GM23248 (cell line): ENCODE results near the gene CACNB2. TPM values are rescaled to one million over a fixed set of nuclear protein-coding genes. Genes with fewer than 3 reads are reported as not detected.

ENCODE experiments used
- DNase-seq: peaks from one replicate; pipeline ENCODE4 v3.0.0-alpha.2; 2015
- H2AFZ ChIP-seq: fragments of 200-600 bp; sonication (generic); 2 replicates; pipeline ENCODE4 v1.6.1; 2016; ENCODE audit warnings: antibody characterized with exemption
- H3F3A ChIP-seq: fragments of 200-600 bp; sonication (generic); 2 replicates; pipeline ENCODE4 v1.6.1; 2016; ENCODE audit warnings: mild to moderate bottlenecking, antibody characterized with exemption, mixed run types; ENCODE audit not compliant: insufficient read depth
- H3K27ac ChIP-seq: fragments of 200-600 bp; sonication (generic); 2 replicates; pipeline ENCODE4 v1.5.1; 2016; ENCODE audit warnings: mild to moderate bottlenecking
- H3K27me3 ChIP-seq: fragments of 200-600 bp; sonication (generic); replicated peaks from 2 replicates; pipeline ENCODE4 v1.6.1; 2016; ENCODE audit warnings: mild to moderate bottlenecking; ENCODE audit not compliant: insufficient read depth
- H3K36me3 ChIP-seq: fragments of 200-600 bp; sonication (generic); 2 replicates; pipeline ENCODE4 v1.6.1; 2016; ENCODE audit warnings: low read depth, mild to moderate bottlenecking
- H3K4me1 ChIP-seq: fragments of 200-600 bp; sonication (generic); 2 replicates; pipeline ENCODE4 v1.6.1; 2016; ENCODE audit warnings: mild to moderate bottlenecking; ENCODE audit not compliant: insufficient read depth
- H3K4me2 ChIP-seq: fragments of 200-600 bp; sonication (generic); one replicate; pipeline ENCODE4 v1.6.1; 2016; ENCODE audit warnings: mild to moderate bottlenecking; ENCODE audit not compliant: unreplicated experiment
- H3K4me3 ChIP-seq: fragments of 200-600 bp; sonication (generic); 2 replicates; pipeline ENCODE4 v1.5.1; 2016; ENCODE audit warnings: mild to moderate bottlenecking
- H3K79me2 ChIP-seq: fragments of 200-600 bp; sonication (generic); 2 replicates; pipeline ENCODE4 v1.6.1; 2016; ENCODE audit warnings: mild to moderate bottlenecking; ENCODE audit not compliant: insufficient read depth
- H3K9ac ChIP-seq: fragments of 200-600 bp; sonication (generic); 2 replicates; pipeline ENCODE4 v1.6.1; 2016; ENCODE audit warnings: mild to moderate bottlenecking
- H3K9me2 ChIP-seq: fragments of 200-600 bp; sonication (generic); 2 replicates; pipeline ENCODE4 v1.6.1; 2016; ENCODE audit warnings: mixed run types, mild to moderate bottlenecking, moderate library complexity; ENCODE audit not compliant: insufficient read depth
- H3K9me3 ChIP-seq: fragments of 200-600 bp; sonication (generic); one replicate; pipeline ENCODE4 v1.6.1; 2017; ENCODE audit warnings: low read depth
- H4K20me1 ChIP-seq: fragments of 200-600 bp; sonication (generic); 2 replicates; pipeline ENCODE4 v1.6.0; 2016; ENCODE audit not compliant: insufficient read depth
- EZH2 ChIP-seq: fragments of 200-600 bp; sonication (generic); IDR thresholded peaks from 2 replicates; pipeline ENCODE4 v1.6.1; 2018; ENCODE audit warnings: antibody characterized with exemption, mild to moderate bottlenecking; ENCODE audit not compliant: insufficient read depth, poor library complexity, severe bottlenecking
- EZH2phosphoT487 ChIP-seq: fragments of 200-600 bp; sonication (generic); IDR thresholded peaks from 2 replicates; pipeline ENCODE4 v1.6.1; 2018; ENCODE audit warnings: antibody characterized with exemption, moderate library complexity, mild to moderate bottlenecking, low read depth; ENCODE audit not compliant: insufficient read depth
- WGBS, 2 experiments: methylation state at CpG; one replicate each; pipeline ENCODE4 v1.1.6; 2015 to 2017; ENCODE audit warnings: low lambda C conversion rate in 2 of 2, low coverage in 1 of 2; ENCODE audit errors: missing lambda C conversion rate in 2 of 2; 5-methylcytosine and 5-hydroxymethylcytosine counted together
- in situ Hi-C: fragments of 300-500 bp; cut with MboI; formaldehyde crosslinking; loops from 2 replicates; pipeline ENCODE4 v1.15.0; 2020
- polyA plus RNA-seq: library from polyadenylated mRNA; unstranded; fragments of >200 nt; fragmentation: Nextera tagmentation; extraction: Ambion mirVana; gene quantifications from 2 replicates; pipeline ENCODE4 v1.2.1, GENCODE V29; 2016
- total RNA-seq: library from RNA; depleted of rRNA; stranded (reverse); fragments of >200 nt; shearing (Covaris generic); gene quantifications from 2 replicates; pipeline ENCODE4 v1.2.3, GENCODE V29; 2014

The CACNB2 gene
- total and polyA plus RNA-seq, 2 experiments from 2014 or later, result 0.31 to 0.32 TPM

DNA sequence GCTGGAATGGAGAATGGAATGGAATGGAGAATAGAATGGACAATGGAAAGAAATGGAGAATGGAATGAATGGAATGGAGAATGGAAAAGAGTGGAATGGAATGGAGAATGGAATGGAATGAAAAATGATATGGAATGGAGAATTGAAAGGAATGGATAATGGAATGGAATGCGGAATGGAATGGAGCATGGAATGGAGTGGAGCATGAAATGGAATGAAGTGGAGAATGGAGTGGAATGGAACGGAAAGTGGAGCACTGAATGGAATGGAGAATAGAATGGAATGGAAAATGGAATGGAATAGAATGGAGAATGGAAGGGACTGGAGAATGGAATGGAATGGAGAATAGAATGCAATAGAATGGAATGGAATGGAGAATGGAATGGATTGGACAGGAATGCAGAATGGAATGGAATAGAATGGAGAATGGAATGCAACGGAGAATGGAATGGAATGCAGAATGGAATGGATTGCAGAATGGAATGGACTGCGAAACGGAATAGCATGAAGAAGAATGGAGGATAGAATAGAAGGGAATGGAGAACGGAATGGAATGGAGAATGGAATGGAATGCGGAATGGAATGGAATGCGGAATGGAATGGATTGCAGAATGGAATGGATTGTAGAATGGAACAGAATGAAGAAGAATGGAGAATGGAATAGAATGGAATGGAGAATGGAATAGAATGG, 421.8 kb downstream of the CACNB2 start:
- H3K9me3 ChIP-seq, result no peaks in the 10 kb centered on the region
- H3K79me2 ChIP-seq, result no peaks in the 10 kb centered on the region
- H3K27me3 ChIP-seq, result no peaks in the 10 kb centered on the region
- no peaks in the 10 kb centered on the region; the same call in 1 of the 2 replicates for H3K36me3 ChIP-seq
- no peaks in the 10 kb centered on the region for H4K20me1 ChIP-seq
- H3K9ac ChIP-seq, result no peak overlapping the region
- H3K4me3 ChIP-seq, result no peak overlapping the region
- H2AFZ ChIP-seq, result no peak overlapping the region
- DNase-seq, result no peak
- H3K4me2 ChIP-seq, result no peak overlapping the region
- in situ Hi-C loops, result no loop called here
- 94 to 96% methylated on average over 8 of the region's 8 CpGs for WGBS, 2 experiments
- H3K9me2 ChIP-seq, result 0 out of 2 replicates have a peak, but pooled peaks cover 3% of the 10 kb centered on the region
- no peaks in the 10 kb centered on the region for H3K4me1 ChIP-seq
- no peaks in the 10 kb centered on the region; the same call in 1 of the 2 replicates for H3F3A ChIP-seq
- TF ChIP-seq EZH2, result no peak
- TF ChIP-seq EZH2phosphoT487, result no peak
- no peak overlapping the region for H3K27ac ChIP-seq

DNA sequence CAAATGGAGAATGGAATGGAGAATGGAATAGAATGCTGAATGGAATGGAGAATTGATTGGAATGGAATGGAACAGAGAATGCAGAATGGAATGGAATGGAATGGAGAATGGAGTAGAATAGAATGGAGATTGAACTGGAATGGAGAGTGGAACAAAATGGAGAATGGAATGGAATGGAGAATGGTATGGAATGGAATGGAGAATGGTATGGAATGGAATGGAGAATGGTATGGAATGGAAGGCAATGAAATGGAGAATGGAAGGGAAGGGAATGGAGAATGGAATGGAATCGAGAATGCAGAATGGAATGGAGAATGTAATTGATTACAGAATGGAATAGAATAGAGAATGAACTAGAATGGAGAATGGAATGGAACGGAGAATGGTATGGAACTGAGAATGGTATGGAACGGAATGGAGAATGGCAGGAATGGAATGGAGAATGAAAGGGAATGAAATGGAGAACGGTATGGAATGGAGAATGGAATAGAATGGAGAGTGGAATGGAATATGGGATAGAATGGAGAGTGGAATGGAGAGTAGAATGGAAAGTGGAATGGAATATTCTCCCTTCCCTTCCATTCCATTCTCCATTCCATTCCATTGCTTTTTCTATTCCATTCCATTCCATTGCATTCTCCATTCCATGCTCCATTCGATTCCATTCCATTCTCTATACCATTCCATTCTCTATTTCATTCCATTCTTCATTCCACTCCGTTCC, 422.9 kb downstream of the CACNB2 start:
- H3K27ac ChIP-seq, result no peak overlapping the region
- DNase-seq, result no peak
- no peaks in the 10 kb centered on the region; the same call in 1 of the 2 replicates for H3K36me3 ChIP-seq
- no peaks in the 10 kb centered on the region for H3K9me3 ChIP-seq
- H3K79me2 ChIP-seq, result no peaks in the 10 kb centered on the region
- H3F3A ChIP-seq, result peaks cover 6% of the 10 kb centered on the region; the same call in 1 of the 2 replicates
- in situ Hi-C loops, result no loop called here
- H2AFZ ChIP-seq, result no peak overlapping the region
- H4K20me1 ChIP-seq, result no peaks in the 10 kb centered on the region
- H3K4me2 ChIP-seq, result no peak overlapping the region
- no peak overlapping the region for H3K4me3 ChIP-seq
- no peak for TF ChIP-seq EZH2phosphoT487
- no peak overlapping the region for H3K9ac ChIP-seq
- no peaks in the 10 kb centered on the region for H3K4me1 ChIP-seq
- H3K9me2 ChIP-seq, result peaks cover 4% of the 10 kb centered on the region; the same call in 1 of the 2 replicates
- 97% methylated on average over 6 of the region's 6 CpGs for WGBS, 2 experiments
- H3K27me3 ChIP-seq, result no peaks in the 10 kb centered on the region

DNA sequence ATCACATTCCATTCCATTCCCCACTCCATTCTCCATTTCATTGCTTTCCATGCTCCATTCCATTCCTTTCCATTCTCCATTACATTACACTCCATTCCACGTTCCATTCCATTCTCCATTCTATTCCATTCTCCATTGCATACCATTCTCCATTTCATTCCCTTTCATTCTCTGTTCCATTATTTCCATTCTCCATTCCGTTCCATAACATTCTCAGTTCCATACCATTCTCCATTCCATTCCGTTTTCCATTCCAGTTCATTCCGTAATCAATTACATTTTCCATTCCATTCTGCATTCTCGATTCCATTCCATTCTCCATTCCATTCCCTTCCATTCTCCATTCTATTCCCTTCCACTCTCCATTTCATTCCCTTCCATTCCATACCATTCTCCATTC, 424.8 kb downstream of the CACNB2 start:
- no peak overlapping the region for H3K4me2 ChIP-seq
- DNase-seq, result no peak
- H3K9me2 ChIP-seq, result peaks cover 10% of the 10 kb centered on the region; the same call in 1 of the 2 replicates
- H3K9ac ChIP-seq, result no peak overlapping the region
- no peak overlapping the region for H2AFZ ChIP-seq
- H3K27ac ChIP-seq, result no peak overlapping the region
- no peaks in the 10 kb centered on the region for H4K20me1 ChIP-seq
- H3K4me3 ChIP-seq, result no peak overlapping the region
- TF ChIP-seq EZH2phosphoT487 (no peak), EZH2 (no peak)
- in situ Hi-C loops, result no loop called here
- peaks cover 6% of the 10 kb centered on the region; the same call in 1 of the 2 replicates for H3F3A ChIP-seq
- WGBS, 2 experiments, result 95% methylated on average over 5 of the region's 5 CpGs
- no peaks in the 10 kb centered on the region; the same call in 1 of the 2 replicates for H3K36me3 ChIP-seq
- no peaks in the 10 kb centered on the region for H3K79me2 ChIP-seq
- H3K27me3 ChIP-seq, result no peaks in the 10 kb centered on the region
- no peaks in the 10 kb centered on the region for H3K4me1 ChIP-seq
- H3K9me3 ChIP-seq, result no peaks in the 10 kb centered on the region

- H3K27me3 ChIP-seq, result no peaks in the 10 kb centered on the region
- H3K79me2 ChIP-seq, result no peaks in the 10 kb centered on the region
- no peak overlapping the region for H3K4me2 ChIP-seq
- no peaks in the 10 kb centered on the region for H3K9me3 ChIP-seq
- no peaks in the 10 kb centered on the region for H3K4me1 ChIP-seq
- no peak overlapping the region for H3K27ac ChIP-seq
- H4K20me1 ChIP-seq, result no peaks in the 10 kb centered on the region
- in situ Hi-C loops, result no loop called here
- H3K4me3 ChIP-seq, result no peak overlapping the region
- H3K9ac ChIP-seq, result no peak overlapping the region
- no peak overlapping the region for H2AFZ ChIP-seq
- peaks cover 10% of the 10 kb centered on the region; the same call in 1 of the 2 replicates for H3K9me2 ChIP-seq
- no peak for TF ChIP-seq EZH2
- TF ChIP-seq EZH2phosphoT487, result no peak
- H3F3A ChIP-seq, result peaks cover 6% of the 10 kb centered on the region; the same call in 1 of the 2 replicates
- no peak for DNase-seq
- no peaks in the 10 kb centered on the region for H3K36me3 ChIP-seq
- WGBS, 2 experiments, result 94 to 98% methylated on average over 4 of the region's 4 CpGs
Observed at GRCh38 chr10:18566177-18566576, 426.0 kb downstream of the CACNB2 start.
